Ectodermal cell (in vitro differentiated cells): ENCODE measurements around the gene KRTAP12-1.
"Not testable (repeated sequence)": the region's sequence is repeated elsewhere in the genome, so short reads cannot be mapped to it uniquely, and the experiment has no call there.

Experiments
- H3K27ac ChIP-seq: 2 replicates; pipeline ENCODE4 v1.7.0; 2013; ENCODE audit warnings: mild to moderate bottlenecking, low read depth, low read length; ENCODE audit not compliant: insufficient read depth, poor library complexity, severe bottlenecking
- H3K27me3 ChIP-seq: 2 replicates; pipeline ENCODE4 v1.7.0; 2013; ENCODE audit warnings: mild to moderate bottlenecking, low read length; ENCODE audit not compliant: insufficient read depth, control insufficient read depth, poor library complexity, severe bottlenecking
- H3K36me3 ChIP-seq: one replicate; pipeline ENCODE4 v1.7.0; 2013; ENCODE audit warnings: low read length; ENCODE audit not compliant: control insufficient read depth, insufficient read depth
- H3K4me1 ChIP-seq: one replicate; pipeline ENCODE4 v1.7.0; 2013; ENCODE audit warnings: low read length; ENCODE audit not compliant: control insufficient read depth, insufficient read depth
- H3K4me3 ChIP-seq: 2 replicates; pipeline ENCODE4 v1.7.0; 2013; ENCODE audit warnings: low read depth, low read length, control low read depth; ENCODE audit not compliant: insufficient read depth
- H3K9me3 ChIP-seq: 2 replicates; pipeline ENCODE4 v1.7.0; 2013; ENCODE audit warnings: mild to moderate bottlenecking, low read length, moderate library complexity; ENCODE audit not compliant: control insufficient read depth
- WGBS, 2 experiments: methylation state at CpG; one replicate each; pipeline ENCODE4 v1.1.7; 2013; ENCODE audit warnings: missing lambda C conversion rate in 2 of 2; 5-methylcytosine and 5-hydroxymethylcytosine counted together

The KRTAP12-1 gene

DNA sequence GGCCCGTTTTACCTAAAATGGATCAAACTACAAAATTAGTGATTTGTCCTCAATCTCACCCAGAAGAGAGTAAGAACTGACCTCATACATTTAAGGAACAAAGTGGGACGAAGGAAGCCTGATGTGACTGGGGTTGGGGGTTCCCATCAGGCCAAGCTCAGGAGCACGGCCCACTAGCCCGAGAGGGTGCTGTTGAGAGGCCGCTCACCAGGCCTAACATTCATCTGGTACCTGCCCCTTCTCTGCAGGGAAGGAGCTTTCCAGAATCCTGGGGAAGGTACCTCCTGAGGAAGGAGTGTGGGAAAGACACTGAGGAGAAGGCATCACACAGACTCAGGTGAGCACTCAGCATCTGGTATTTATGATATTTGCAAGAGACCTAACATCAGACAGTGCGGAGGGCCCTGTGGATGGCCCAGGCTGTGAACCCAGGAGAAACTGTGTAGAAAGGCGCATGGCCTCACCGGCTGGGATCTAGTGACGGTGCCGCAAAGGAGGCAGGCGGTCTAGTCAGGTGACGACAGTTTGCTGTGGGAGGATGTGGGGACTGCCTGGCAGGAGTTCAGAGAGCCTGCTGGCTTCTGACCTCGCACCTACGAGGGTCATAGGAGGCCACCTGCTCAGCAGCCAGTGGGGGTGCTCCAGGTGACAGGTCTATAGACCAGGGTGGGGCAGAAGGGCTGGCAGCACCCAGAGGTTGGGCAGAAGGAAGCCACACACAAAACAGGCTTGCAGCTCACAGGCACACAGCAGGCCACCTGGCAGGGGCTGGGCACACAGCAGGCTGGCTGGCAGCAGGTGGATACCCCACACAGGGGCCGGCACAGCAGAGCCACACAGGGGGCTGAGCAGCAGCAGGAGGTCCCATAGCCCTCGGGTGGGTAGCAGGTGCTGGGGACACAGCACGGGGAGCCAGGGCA lies 28.0 kb downstream of the KRTAP12-1 start:
- Histone ChIP-seq H3K27me3 (no peaks in the 10 kb centered on the region), H3K27ac (no peak overlapping the region), H3K36me3 (no peaks in the 10 kb centered on the region), H3K4me1 (peaks cover 1% of the 10 kb centered on the region), H3K4me3 (no peak overlapping the region), H3K9me3 (no peaks in the 10 kb centered on the region)
- WGBS, 2 experiments = 93 to 95% methylated on average over 17 of the region's 17 CpGs

DNA sequence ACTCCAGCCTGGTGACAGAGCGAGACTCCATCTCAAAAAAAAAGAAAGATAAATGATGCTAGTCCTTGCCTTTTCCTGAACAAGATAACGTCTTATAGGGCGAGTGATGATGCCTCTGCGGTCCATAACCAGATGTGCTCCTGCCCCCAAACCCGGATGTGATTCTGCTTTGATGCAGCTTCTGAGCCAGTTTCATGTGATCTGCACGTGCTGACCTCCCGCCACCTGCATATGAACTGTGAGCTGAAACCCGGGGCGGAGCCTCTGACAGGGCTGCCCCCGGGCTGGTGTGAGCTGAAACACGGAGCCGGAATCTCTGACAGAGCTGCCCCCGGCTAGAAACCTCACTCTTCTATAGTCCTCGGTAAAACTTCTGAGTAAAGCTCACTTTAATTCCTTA lies 28.8 kb downstream of the KRTAP12-1 start:
- 81 to 85% methylated on average over 14 of the region's 14 CpGs for WGBS, 2 experiments
- Histone ChIP-seq H3K4me1 (no peaks in the 10 kb centered on the region), H3K27ac (no peak overlapping the region), H3K36me3 (no peaks in the 10 kb centered on the region), H3K4me3 (no peak overlapping the region), H3K9me3 (no peaks in the 10 kb centered on the region), H3K27me3 (no peaks in the 10 kb centered on the region)

DNA sequence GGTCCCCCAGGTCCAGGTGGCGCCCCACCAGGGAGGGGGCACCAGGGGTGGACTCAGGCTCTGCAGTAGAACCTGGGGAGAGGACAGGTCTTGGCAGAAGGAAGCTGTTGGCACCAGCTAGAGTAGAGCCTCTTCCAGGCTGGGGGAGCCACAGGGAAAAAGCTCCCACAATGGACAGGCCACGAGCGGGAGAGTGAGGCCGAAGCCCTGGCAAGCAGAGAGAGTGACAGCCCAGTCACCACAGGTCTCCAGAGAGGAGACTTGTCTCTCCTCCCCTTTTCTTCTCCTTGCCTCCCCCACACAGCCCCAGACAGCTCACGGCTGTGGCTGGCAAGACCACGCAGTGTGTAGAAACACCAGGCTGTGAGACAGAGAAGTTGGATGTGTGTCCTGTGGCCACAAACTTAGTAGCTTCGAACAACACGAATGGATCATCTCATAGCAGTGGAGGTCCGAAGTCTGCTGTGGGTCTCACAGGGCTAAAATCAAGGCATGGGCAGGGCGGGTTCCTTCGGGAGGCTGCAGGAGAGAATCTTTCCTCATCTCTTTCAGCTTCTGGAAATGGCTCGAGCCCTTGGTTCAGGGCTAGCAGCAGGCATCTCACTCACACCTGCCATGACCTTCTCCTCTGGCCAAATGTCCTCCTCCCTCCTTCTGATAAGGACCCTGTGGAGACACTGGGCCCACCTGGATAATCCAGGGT lies 30.8 kb downstream of the KRTAP12-1 start:
- WGBS, 2 experiments = 94% methylated on average over 12 of the region's 12 CpGs
- Histone ChIP-seq H3K27ac (no peak overlapping the region), H3K4me3 (no peak overlapping the region), H3K9me3 (no peaks in the 10 kb centered on the region), H3K27me3 (no peaks in the 10 kb centered on the region), H3K4me1 (peaks cover 11% of the 10 kb centered on the region), H3K36me3 (no peaks in the 10 kb centered on the region)

DNA sequence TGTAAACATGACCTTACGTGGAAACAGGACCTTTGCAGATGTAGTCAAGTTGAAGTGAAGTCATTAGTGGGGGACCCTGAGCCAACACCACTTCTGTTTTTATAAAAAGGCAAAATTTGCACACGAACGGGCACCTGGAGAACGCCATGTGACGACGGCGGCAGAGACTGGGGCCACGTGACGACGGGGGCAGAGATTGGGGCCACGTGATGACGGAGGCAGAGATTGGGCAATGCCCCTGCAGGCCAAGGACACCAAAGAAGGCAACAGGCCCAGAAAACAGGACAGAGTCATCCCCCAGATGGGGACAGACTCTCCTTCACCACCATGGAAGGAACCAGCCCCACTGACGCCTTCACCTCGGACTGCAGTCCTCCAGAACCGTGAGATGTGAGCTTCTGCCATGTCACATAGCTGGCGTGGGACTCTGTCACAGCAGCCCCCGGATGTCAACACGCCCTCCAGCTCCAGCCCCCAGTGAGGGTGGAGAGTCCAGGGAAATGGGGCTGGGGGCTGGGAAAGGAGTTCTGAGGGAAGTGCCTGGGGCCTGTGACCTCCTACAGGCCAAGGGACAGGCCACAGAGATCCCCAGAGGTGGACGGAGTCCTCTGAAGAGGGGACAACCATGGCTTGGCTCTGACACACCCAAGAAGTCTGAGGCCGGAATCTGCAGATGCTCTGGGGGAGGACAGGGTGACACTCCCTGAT lies 31.5 kb downstream of the KRTAP12-1 start:
- no peaks in the 10 kb centered on the region for H3K9me3 ChIP-seq
- H3K4me1 ChIP-seq = peaks cover 11% of the 10 kb centered on the region
- no peaks in the 10 kb centered on the region for H3K27me3 ChIP-seq
- 92 to 93% methylated on average over 20 of the region's 20 CpGs for WGBS, 2 experiments
- no peak overlapping the region for H3K27ac ChIP-seq
- H3K4me3 ChIP-seq = no peak overlapping the region
- H3K36me3 ChIP-seq = no peaks in the 10 kb centered on the region

GRCh38 chr21:44649521-44650100 lies 32.4 kb downstream of the KRTAP12-1 start:
- WGBS, 2 experiments = 93 to 96% methylated on average over 18 of the region's 18 CpGs
- H3K4me3 ChIP-seq = no peak overlapping the region
- no peaks in the 10 kb centered on the region for H3K36me3 ChIP-seq
- H3K27ac ChIP-seq = no peak overlapping the region
- no peaks in the 10 kb centered on the region for H3K27me3 ChIP-seq
- peaks cover 11% of the 10 kb centered on the region for H3K4me1 ChIP-seq
- H3K9me3 ChIP-seq = no peaks in the 10 kb centered on the region

GRCh38 chr21:44648557-44649311 lies 33.2 kb downstream of the KRTAP12-1 start:
- no peak overlapping the region for H3K27ac ChIP-seq
- H3K27me3 ChIP-seq = no peaks in the 10 kb centered on the region
- WGBS, 2 experiments = 93 to 94% methylated on average over 33 of the region's 33 CpGs

GRCh38 chr21:44647222-44647552 lies 34.8 kb downstream of the KRTAP12-1 start:
- Histone ChIP-seq H3K27ac (no peak overlapping the region), H3K36me3 (no peaks in the 10 kb centered on the region), H3K9me3 (peaks cover 2% of the 10 kb centered on the region), H3K4me1 (peaks cover 11% of the 10 kb centered on the region), H3K4me3 (no peak overlapping the region), H3K27me3 (no peaks in the 10 kb centered on the region)
- 66 to 70% methylated on average over 8 of the region's 8 CpGs for WGBS, 2 experiments

More at GRCh38 chr21:44648557-44649311, 33.2 kb downstream of the KRTAP12-1 start:
- Histone ChIP-seq H3K4me3 (no peak overlapping the region), H3K4me1 (peaks cover 11% of the 10 kb centered on the region), H3K9me3 (peaks cover 2% of the 10 kb centered on the region), H3K36me3 (no peaks in the 10 kb centered on the region)

- H3K27me3 ChIP-seq, H3K36me3 ChIP-seq, H3K4me3 ChIP-seq, H3K9me3 ChIP-seq, H3K27ac ChIP-seq: not testable (repeated sequence)
- 81% methylated on average over 21 of the region's 21 CpGs for WGBS, 2 experiments
- peaks cover 11% of the 10 kb centered on the region for H3K4me1 ChIP-seq
Measured at GRCh38 chr21:44646366-44647221, 35.4 kb downstream of the KRTAP12-1 start, which contains the start of gene KRTAP10-11. TSS of gene KRTAP10-11 (plus strand) at chr21:44646414. CDS start at chr21:44646459, 45 bp downstream.

DNA sequence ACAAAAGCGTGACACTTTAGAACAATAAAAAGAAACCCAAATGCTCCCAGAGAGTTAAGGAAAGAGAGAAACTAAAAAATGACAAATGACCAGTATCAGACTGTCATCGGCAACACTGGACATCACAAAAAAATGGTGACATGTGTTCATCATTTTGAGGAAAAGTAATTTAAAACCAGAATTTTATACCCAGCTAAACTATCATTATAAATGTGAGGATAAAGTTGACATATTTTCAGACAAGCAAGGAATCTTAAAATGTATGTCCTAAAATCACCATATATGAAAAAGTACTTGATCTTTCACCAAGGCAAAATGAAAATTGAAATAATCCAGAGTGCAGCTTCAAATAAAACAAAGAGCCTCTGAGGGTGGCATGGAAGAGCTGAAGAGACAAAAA lies 37.1 kb downstream of the KRTAP12-1 start:
- Histone ChIP-seq H3K27me3 (no peaks in the 10 kb centered on the region), H3K27ac (no peak overlapping the region), H3K4me3 (no peak overlapping the region), H3K36me3 (no peaks in the 10 kb centered on the region), H3K4me1 (peaks cover 11% of the 10 kb centered on the region), H3K9me3 (peaks cover 2% of the 10 kb centered on the region)
- WGBS, 2 experiments = 80 to 88% methylated on average over 2 of the region's 2 CpGs
